Measurements from ENCODE around the gene CD300A.
A peak's percentile ranks its signal among the peaks of the same experiment; 100 is the strongest.

CD300A gene

GRCh38 chr17:74441537-74441936 is 24.9 kb upstream of the CD300A start:
- DNase-seq = no peak

DNA sequence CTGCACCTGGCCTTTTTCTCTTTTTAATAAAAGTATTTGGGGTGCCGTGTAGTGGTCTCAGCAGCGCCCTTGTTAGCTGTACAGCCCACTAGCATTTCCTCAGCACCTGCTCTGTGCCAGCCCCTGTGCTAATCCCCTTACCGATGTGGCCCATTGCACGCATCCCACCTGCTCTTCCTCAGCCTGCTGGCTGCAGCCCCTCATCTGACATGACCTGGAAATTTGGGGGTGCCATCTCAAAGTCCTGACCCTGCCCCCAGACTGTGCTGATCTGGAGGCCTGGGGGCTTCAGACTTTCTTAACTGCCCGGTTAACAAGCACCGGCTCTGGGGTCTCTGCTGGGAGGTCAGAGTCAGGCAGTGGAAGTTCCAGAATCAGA is 24.2 kb upstream of the CD300A start:
- no peak for DNase-seq

DNA sequence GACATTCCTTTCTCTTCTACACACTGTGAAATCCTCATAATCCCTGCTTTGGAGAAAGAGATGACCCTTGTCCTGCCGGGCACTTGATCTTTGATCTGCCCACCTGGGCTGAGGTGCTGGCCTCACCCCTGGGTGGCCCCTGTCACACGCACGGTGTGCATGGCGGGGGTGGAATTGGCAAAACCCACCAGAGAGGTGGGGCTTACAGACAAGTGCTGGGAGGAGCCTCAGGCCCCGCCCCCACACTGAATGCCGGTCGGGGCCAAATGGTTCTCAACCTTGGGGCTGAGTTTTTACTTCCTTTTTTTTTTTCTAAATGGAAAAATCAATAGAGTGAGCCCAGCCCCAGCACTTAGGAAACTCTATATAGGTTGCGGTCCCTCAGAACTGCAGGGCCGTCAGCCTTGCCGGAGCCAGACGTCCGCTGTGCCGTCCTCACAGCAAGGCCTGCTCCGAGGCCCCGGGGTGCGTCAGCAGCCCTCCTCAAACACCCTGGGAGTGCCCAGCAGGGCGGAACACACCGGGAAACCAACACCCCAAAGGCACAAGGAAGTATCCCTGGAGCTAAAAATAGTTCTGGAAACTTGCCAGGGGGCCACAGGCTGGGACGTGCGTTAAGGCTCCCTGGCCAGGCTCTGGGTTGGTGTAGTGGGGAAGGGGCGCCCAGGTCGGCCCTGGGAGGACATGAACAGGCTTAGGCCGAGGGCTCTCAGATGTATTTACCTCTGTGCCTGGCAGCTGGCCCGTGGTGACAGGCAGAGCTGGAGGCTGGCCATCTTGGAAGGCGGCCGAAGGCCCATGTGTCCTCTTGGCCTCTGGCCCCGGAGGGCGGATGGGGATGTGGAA is 23.5 kb upstream of the CD300A start:
- DNase-seq = peak; percentile 51

DNA sequence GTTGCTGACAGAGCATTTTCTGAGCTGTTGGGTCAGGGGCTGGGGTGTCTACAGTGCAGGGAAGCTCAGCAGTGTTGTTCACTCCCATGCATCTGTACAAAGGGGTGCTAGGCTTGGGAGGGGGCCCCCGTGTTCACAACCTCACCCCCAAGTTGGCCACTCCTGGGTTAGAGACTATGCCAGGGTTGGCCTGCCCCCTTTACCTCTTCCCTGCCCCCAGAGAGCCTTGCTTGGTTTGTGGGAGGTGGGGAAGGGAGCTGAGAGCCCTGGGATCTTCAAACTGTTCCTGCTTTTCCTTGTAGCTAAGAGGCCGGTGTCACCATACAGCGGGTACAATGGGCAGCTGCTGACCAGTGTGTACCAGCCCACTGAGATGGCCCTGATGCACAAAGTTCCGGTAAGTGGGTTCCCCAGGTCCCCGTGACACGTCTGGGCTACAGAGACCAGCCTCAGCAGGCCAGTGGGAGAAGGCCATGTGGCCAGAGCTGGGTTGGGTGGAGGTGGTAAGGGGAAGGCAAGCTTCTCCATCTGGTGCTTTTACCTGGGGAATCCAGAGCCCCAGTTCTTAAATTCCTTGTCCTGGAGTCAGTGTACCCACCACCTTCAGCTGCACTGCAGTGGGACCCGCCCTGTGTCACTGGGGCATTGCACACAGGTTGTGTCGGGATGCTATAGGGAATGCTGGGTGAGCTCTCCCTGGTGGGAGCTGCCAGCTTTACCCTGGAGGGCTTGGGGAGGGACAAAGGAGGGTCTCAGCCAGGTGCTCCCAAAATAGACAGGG is 22.7 kb upstream of the CD300A start:
- DNase-seq = no peak

DNA sequence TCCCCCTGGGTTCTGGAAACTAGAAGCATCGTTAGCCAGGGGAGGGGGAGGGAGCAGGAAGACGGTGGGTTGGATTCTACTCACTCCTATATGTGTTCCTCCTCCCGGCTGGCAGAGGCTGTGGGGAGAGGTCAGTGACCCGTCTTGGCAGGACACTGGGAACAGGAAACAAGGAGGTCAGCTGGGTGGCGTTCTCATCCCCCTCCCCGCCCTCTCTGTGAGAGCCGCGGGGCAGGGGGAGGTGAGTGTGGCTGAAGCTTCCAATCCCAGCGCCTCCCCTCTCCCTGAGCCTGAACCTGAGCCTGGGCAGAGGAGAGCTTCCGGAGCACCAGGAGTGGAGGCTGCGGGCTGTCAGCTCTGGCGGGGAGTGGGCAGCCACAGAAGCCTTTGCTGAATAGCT is 22.0 kb upstream of the CD300A start:
- DNase-seq = no peak

GRCh38 chr17:74445158-74445557 is 21.3 kb upstream of the CD300A start:
- DNase-seq = no peak

DNA sequence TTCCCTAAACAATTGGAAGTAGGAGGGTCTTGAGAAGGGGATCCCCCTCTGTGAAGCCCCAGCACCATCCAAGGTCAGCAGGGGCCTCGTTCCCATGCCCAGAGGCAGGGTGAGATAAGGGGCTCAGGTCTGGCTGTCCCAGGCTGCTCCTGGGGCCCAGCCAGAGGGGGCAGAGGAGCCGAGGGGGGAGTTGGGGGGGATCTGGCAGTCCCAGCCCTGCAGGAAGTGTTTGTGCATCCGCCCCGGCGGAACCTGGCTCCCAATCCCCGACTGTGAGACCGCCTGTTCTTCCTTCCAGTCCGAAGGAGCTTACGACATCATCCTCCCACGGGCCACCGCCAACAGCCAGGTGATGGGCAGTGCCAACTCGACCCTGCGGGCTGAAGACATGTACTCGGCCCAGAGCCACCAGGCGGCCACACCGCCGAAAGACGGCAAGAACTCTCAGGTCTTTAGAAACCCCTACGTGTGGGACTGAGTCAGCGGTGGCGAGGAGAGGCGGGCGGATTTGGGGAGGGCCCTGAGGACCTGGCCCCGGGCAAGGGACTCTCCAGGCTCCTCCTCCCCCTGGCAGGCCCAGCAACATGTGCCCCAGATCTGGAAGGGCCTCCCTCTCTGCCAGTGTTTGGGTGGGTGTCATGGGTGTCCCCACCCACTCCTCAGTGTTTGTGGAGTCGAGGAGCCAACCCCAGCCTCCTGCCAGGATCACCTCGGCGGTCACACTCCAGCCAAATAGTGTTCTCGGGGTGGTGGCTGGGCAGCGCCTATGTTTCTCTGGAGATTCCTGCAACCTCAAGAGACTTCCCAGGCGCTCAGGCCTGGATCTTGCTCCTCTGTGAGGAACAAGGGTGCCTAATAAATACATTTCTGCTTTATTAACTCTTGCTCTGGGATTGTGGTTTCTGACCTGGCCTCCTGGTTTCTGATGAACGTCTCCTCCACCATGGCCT is 19.6 kb upstream of the CD300A start:
- DNase-seq = no peak

GRCh38 chr17:74447628-74448159 is 18.7 kb upstream of the CD300A start:
- DNase-seq = no peak

- no peak for DNase-seq
Observed at GRCh38 chr17:74448756-74449155, 17.7 kb upstream of the CD300A start.

- DNase-seq = no peak
Observed at GRCh38 chr17:74449306-74449705, 17.1 kb upstream of the CD300A start.

DNA sequence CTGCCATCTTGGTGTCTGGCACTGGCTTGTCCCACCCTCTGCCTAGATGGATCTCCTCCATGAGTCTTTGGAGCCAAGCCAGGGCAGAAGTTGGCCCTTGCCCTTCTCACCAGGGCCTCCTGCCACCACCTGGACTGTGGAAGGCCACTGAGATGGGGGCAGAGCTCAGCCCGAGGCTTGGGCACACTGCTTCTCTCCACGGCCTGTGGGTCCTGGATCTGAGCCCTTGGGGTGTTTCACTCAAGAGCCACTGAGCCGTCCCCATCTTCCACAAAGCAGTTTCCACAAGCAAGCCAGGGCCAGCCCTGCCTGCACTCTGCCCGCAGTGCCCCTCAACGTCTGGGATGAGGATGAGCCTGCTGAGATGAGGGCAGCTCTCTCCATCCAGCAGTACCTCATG is 16.7 kb upstream of the CD300A start:
- DNase-seq = no peak

DNA sequence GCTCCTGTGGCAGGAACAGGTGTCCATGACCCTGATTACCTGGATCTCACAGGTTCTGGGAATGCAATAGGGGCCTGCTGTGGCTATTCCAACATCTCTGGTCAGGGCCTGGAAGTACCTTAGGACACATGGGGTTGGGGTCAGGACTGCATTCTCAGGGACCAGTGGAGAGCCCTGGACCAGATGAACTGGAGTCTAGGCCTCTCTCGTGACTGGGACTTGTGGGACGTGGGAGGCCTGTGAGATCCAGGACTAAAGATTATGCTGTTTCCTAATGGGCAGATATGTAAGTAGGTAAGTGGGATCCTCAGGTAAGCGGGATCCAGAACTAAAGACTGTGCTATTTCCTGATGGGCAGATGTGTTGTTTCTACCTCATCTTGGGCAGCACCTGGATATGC is 16.2 kb upstream of the CD300A start:
- no peak for DNase-seq

DNA sequence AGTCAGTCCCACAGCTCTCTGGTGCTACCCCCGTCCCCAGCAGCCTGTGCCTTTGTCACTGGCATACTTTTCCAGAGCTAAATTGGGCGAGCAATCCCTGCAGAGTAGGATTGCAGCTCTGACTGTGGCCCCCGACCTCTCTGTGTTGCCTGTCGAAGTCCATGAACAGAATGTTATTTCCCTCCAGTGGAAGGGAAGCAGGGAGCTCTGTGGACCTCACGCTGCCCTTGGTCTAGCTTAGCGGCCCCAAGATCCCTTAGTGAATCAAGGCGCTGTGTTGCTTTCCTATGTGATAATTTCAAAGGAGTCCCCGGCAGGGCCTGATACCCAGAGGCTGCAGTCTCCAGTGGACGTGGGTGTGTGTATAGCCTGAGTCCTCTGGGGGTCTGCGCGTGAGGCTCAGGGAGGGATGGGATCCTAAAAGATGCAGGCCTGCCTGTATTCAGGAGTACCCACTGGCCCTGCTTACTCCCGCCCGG is 15.5 kb upstream of the CD300A start:
- DNase-seq = no peak

DNA sequence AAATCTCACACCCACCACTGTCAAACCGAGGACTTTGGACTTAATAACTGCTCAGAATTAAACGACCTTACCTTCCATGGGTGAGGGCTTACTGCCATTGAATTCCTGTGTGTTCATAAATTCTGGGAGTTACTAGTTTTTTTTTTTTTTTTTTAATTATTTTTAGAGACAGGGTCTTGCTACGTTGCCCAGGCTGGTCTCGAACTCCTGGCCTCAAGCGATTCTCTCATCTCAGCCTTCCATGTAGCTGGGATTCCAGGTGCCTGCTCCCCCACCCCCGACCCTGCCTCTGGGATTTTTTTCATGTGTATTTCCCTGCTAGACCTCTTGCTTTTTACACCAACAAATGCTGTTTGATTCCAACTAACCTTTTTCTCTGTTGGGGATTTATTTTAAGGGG is 14.9 kb upstream of the CD300A start:
- no peak for DNase-seq

DNA sequence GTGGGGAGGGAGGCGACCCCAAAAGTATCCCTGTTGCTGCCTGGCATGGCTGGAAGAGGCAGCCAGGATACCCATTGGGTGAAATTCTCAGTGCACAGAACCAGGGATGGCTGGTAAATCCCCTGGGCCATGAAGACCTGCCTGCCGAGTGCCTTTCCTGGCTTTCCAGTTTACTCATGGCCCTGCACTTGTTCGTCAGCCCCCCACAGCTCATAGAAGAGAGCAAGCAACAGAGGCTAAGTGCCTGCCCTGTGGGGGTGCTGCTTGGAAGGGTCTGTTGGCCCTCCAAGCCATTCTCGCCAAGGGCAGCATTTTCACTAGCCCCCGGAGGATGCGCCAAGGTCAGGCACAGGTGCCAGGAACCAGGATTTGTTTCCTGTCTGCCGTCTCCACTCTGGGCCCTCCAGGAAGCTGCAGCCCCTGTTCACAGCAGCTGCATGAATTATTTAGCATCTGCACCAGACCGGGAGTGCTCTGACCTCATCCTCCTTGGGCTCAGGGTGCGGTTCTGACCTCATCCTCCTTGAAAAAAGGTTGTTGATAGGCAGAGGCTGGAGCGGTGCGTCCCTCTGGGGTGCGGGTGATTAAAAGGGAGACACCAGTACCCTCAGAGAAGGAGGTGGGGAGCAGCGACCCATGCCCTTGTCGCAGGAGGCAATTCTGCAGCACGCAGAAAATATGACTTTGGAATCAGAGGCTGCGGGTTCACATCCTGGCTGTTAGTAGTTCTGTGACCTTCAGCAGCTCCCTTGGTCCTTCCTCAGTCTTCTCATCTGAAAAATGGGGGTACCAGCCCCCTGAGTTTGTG is 14.2 kb upstream of the CD300A start:
- peak; percentile 42 for DNase-seq

DNA sequence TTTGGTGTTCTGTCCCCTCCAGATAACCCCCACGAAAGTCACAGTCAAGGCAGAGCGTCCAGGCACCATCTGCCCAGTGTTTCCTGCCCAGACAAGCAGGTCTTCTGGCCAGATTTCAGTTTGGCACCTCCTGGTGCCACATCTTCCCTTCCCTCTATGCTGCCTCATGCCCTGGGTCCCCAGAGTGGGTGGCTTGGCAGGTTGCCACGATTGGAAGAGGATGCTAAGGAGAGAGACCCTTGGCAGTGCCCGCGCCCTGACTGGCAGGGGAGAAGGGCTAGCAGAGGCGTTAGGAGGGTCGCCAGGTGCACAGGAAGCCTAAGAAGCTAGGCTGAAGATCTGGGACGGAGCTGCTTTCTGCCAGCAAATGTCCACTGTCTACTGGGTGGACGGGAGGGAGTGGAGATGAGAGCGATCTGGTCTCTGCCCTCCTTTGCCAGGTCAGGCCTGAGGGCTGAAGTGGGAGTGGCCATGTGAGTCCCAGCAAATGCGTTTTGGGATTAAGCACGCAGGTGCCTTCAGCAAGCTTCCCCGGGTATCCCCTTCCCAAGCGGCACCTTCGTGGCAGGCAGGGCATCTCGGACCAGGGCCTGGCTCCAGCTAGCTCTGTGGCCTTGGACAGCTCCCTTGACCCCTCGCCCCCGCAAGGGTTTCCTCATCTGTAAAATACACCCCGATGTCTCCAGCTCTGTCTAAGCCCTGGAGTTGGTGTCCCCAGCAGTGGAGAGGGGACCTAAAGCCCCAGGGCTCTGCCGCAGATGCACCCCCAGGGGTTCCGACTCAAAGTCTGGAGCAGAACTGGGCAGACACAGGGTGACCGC is 13.4 kb upstream of the CD300A start:
- DNase-seq = no peak

DNA sequence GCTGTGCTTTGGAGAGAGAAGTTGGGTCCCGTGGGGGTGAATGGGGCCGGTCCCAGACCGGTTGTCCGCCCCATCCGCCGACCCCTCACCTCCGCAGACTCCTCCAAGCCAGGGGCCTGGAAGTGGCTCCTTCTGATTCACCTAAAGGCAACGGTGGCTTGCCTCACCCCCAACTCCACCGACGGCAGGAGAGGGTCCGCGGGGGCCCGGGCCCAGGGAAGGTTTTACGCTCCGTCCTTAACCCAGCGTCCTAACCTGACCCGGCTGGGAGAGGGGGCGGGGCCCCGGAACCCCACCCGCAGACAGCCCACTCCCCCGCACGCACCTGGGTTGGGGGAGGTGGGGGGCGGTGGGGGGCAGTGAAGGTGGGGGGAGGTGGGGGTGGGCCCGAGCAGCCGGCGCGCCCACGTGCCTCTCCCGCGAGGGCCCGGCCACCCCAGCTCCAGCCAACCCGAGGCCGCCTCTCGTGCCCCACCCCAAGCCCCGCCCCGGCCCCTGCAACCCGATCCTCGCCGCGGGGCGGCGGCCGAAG is 12.7 kb upstream of the CD300A start:
- DNase-seq = no peak

DNA sequence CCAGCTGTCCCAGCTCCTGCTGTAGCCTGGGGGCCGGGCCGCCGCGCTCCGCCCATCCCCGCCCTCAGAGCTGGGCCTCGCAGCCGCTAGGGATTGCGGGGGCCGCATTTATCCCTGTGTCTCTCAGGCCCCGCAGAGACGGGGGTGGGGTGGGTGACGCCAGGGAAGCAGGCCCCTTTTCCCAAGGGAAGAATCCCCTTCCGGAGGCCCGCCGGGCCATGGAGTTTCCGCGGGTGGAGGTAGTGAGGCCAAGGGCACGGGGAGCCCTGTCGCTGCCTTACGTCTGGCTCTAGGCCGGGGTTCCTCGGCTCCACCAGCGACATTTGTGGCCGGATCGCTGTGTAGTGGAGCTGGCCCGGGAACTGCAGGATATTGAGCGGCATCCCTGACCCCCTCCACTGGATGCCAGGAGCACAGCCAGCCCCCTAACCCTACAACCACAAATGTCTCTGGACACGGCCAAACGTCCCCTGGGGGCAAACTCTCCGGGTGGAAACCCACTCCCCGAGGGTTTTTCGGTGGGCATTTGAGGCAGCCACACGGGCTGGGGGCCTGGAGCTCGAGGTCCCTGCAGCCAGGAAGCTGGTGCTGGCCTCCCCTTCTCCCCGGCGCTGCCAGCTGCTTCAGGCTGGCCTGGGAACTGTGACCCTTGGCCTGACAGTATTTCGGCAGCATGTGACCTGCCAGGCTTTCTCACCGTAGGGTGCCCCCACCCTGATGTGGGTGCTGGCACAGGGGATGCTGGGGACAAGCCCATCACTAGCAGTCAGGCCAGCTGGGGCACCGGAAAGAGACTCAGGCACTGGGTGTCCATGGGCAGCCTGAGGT is 12.0 kb upstream of the CD300A start:
- peak; percentile 77 for DNase-seq

DNA sequence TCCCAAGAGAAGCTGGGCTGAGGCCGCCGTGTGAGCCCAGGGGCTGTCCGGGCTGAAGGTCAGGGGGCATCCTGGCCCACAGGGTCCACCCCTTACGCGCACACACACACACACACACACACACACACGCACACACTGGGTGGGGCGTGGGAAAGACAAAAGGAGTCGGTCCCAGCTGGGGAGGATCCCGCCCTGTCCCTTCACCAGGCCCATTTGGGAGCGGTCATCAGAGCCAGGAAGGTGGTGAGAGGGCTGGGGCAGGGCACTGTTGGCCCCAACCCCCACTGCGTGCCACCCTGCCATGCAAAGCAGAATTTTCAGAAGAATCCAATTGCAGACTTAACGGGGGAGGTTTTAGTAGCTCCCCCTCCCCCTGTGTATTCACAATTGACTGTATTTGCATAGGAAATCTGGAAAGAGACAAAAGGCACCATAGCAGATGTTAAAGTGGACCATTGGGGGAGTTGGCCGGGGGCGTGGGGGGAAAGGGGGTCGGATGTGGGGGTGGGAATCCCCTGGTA is 11.3 kb upstream of the CD300A start:
- DNase-seq = no peak

DNA sequence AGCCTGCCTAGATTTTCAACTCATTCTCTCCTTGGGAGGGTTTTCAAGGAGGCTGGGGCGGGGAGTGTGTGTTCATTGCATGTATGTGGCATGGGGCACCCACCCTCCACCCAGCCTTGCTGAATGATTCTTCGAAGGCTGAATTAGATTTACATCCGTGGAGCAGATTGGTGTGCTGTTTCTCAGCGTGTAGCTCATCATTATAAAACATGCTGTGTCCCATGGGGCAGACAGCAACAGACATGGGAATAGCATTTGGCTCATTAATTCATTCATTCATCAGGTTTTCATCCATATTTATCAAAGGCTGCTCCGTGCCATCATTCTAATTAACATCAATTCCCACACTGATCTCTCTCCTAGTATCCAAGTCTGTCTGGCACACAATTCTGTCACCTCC is 10.6 kb upstream of the CD300A start:
- DNase-seq = no peak
